ENCODE measurements around the gene KCNQ2.

DNA sequence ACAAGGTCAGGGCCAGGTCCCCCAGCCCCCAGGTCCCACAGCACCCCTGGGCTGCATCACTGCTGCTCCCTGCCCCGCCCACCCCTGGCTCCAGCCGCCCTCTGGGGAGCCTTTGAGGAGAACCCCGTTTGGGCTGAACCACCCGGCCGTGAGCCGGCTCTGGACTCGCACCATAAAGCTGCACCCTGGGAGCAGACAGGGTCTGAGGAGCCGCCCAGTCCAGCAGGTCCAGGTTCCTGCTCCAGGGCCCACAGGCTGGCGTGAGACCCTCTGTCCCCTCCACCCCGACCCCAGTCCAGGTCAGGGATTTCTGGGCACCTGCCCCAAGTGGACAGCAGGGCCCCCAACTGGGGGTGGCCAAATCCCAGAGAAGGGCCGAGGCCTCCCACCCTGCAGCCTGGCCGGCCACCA is 119.6 kb downstream of the KCNQ2 start:
- no peak for TF ChIP-seq YY1 (IDR thresholded peaks at IDR 0.05; ENCODE audit: insufficient read depth, insufficient read length)
- TF ChIP-seq ZNF274 (IDR thresholded peaks at IDR 0.05; ENCODE audit: low read depth, low read length) = no peak

Measured in NT2/D1 (cell line).